Measurements from ENCODE around the gene NPTX2.

The NPTX2 gene

DNA sequence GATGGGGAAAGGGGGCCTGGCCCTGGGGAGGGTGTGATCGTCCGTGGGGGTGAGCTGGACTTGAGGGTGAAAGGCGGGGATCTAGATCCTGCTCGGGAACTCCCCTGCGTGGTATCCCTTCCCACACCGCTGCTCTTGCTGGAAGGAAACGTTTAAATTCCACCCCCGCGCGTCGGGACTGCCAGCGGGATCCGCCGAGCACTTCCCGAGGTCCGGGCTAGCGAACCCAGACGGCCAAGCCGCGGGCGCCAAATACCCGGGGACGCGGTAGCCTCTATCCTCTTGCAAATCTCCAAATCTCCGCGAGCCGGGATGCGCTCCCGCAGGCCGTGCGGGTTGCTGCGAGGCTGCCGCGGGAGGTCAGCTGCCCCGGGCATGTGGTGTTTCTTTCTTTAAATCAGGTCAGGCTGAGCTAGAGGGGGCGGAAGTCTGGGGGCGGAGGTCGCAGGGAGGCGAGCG is 904 bp downstream of the NPTX2 start:
- in situ Hi-C loops (cut with MboI; ENCODE audit: low pct_unique_long_range_greater_than_20kb, low sequenced_read_pairs, unreplicated experiment), result no loop called here

GRCh38 chr7:98618786-98619185 is 1.7 kb downstream of the NPTX2 start:
- no peak for TF ChIP-seq CTCF (IDR thresholded peaks at IDR 0.05; ENCODE audit: extremely low read depth, insufficient read depth, missing control alignments)
- in situ Hi-C loops (cut with MboI; ENCODE audit: low pct_unique_long_range_greater_than_20kb, low sequenced_read_pairs, unreplicated experiment), result no loop called here
- DNase-seq (ENCODE audit: low spot score), result no peak

More for the DNA sequence above, 904 bp downstream of the NPTX2 start:
- TF ChIP-seq CTCF (IDR thresholded peaks at IDR 0.05; ENCODE audit: extremely low read depth, insufficient read depth, missing control alignments), result no peak
- no peak for DNase-seq (ENCODE audit: low spot score)

DNA sequence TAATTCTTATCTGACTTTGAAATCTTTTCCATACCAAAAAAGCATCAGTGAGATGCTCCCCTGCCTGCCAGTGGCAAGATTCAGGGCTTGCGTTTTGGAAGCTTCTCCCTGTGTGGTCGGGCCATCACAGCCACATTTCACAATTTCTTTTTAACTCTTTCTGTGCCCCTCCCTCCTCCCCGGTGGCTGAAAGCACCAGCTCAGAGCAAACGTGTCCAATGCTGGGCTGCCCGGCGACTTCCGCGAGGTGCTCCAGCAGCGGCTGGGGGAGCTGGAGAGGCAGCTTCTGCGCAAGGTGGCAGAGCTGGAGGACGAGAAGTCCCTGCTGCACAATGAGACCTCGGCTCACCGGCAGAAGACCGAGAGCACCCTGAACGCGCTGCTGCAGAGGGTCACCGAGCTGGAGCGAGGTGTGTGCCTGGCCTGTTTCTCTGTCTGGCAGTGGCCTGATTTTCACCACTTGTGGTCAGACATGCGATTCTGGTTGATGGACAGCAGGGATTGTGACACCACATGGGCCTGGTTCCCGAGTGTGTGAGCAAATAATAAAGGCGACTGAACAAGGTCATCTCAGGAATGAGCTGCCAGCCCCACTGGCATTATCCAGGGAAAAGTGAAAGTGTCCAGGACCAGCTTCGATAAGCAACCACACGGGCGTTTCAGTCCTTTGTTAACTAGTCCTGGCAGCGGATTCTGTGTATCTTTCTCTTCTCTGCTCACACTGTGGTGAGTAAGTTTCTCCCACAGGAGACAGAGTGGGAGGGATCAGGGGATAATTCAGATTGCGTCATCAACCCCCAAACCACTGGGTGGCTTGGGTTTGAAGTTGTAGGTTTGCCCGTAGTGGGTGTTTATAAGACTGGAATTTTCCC is 2.6 kb downstream of the NPTX2 start:
- in situ Hi-C loops (cut with MboI; ENCODE audit: low pct_unique_long_range_greater_than_20kb, low sequenced_read_pairs, unreplicated experiment), result no loop called here
- TF ChIP-seq CTCF (IDR thresholded peaks at IDR 0.05; ENCODE audit: extremely low read depth, insufficient read depth, missing control alignments), result no peak
- DNase-seq (ENCODE audit: low spot score), result no peak

GRCh38 chr7:98621573-98622482 is 4.7 kb downstream of the NPTX2 start:
- in situ Hi-C loops (cut with MboI; ENCODE audit: low pct_unique_long_range_greater_than_20kb, low sequenced_read_pairs, unreplicated experiment), result no loop called here
- no peak for TF ChIP-seq CTCF (IDR thresholded peaks at IDR 0.05; ENCODE audit: extremely low read depth, insufficient read depth, missing control alignments)
- no peak for DNase-seq (ENCODE audit: low spot score)

DNA sequence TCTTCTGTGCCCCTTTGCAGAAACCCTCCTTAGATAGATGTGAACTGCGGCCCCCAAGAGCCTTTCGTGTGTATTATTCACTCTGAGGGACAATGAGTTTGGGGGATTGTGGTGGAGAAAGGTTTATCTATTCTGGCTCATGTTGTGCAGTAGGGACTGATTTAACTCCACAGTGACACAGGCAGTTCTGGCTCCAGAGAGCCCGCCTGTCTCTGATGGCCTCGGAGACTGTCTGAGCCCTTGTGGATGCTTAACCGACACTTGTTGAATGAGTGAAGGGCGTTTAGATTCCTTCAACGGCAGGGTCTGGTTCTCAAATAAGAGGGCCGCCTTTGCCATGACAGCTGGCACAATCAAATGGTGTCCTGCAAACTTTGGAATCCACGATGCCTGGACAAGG is 5.8 kb downstream of the NPTX2 start:
- no peak for DNase-seq (ENCODE audit: low spot score)
- TF ChIP-seq CTCF (IDR thresholded peaks at IDR 0.05; ENCODE audit: extremely low read depth, insufficient read depth, missing control alignments), result no peak
- in situ Hi-C loops (cut with MboI; ENCODE audit: low pct_unique_long_range_greater_than_20kb, low sequenced_read_pairs, unreplicated experiment), result no loop called here

DNA sequence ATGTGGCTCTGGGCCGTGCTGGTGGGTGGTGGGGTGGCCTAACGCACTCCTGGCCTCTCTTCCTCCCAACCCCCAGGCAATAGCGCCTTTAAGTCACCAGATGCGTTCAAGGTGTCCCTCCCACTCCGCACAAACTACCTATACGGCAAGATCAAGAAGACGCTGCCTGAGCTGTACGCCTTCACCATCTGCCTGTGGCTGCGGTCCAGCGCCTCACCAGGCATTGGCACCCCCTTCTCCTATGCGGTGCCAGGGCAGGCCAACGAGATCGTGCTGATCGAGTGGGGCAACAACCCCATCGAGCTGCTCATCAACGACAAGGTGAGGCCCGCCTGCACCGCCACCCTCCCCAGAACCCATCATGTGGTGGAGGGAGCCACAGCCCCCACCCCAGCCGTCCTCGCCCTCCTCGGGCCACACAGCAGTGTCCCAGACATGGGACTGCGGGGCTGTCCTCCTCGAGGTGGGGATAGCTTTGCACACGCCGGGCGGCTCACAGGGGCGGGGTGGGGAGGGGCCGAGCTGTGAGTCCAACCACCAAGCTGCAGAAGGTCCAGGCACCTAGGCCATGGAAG is 7.8 kb downstream of the NPTX2 start:
- DNase-seq (ENCODE audit: low spot score), result no peak
- TF ChIP-seq CTCF (IDR thresholded peaks at IDR 0.05; ENCODE audit: extremely low read depth, insufficient read depth, missing control alignments), result no peak
- in situ Hi-C loops (cut with MboI; ENCODE audit: low pct_unique_long_range_greater_than_20kb, low sequenced_read_pairs, unreplicated experiment), result no loop called here
